WTC11 (cell line): ENCODE data around the gene TARBP1. TPM values are rescaled to one million over a fixed set of nuclear protein-coding genes. Genes with fewer than 3 reads are reported as not detected.

ENCODE experiments used
- ATAC-seq: fragments of 200-7000 bp; cut with Tn5 transposase; 2 replicates; pipeline ENCODE4 v1.10.0; 2021; ENCODE audit warnings: mild to moderate bottlenecking, moderate library complexity
- CTCF ChIA-PET: fragments of 300-600 bp; sonication (Branson Sonifier 250); formaldehyde crosslinking; loops from one replicate; lab custom pipeline; 2021; ENCODE audit warnings: antibody characterized with exemption; lab: Charles Lee
- POLR2A ChIA-PET: fragments of 350-600 bp; sonication (Branson Sonifier 250); formaldehyde crosslinking; loops from one replicate; lab custom pipeline; 2021; ENCODE audit warnings: antibody characterized with exemption; lab: Charles Lee
- DNase-seq: peaks from one replicate; pipeline ENCODE4 v3.0.0; 2021; ENCODE audit warnings: low spot score
- H3K27ac Mint-ChIP-seq: 2 replicates; pipeline ENCODE4 v1.8.0; 2021; ENCODE audit warnings: mixed read lengths
- H3K27me3 Mint-ChIP-seq: 2 replicates; pipeline ENCODE4 v1.8.0; 2021; ENCODE audit warnings: low read depth, mild to moderate bottlenecking, moderate library complexity, mixed read lengths
- H3K36me3 Mint-ChIP-seq: 2 replicates; pipeline ENCODE4 v1.8.0; 2021; ENCODE audit warnings: mixed read lengths
- H3K4me1 Mint-ChIP-seq: 2 replicates; pipeline ENCODE4 v1.8.0; 2022; ENCODE audit warnings: mixed read lengths
- H3K4me3 Mint-ChIP-seq: 2 replicates; pipeline ENCODE4 v1.8.0; 2021; ENCODE audit warnings: mild to moderate bottlenecking, moderate library complexity, mixed read lengths
- H3K9me3 Mint-ChIP-seq: 2 replicates; pipeline ENCODE4 v1.8.0; 2021; ENCODE audit warnings: mixed read lengths
- CBFB ChIP-seq: sonication (generic); formaldehyde crosslinking; IDR thresholded peaks from 2 replicates; pipeline ENCODE4 v1.8.1; 2022; ENCODE audit warnings: mild to moderate bottlenecking, low read depth, missing genetic modification reagents
- CREB1 ChIP-seq: sonication (generic); formaldehyde crosslinking; IDR thresholded peaks from 2 replicates; pipeline ENCODE4 v1.8.0; 2023; ENCODE audit warnings: mild to moderate bottlenecking, missing genetic modification reagents
- CREM ChIP-seq: sonication (generic); formaldehyde crosslinking; IDR thresholded peaks from 2 replicates; pipeline ENCODE4 v1.8.1; 2022; ENCODE audit warnings: mild to moderate bottlenecking, missing genetic modification reagents, moderate library complexity
- ERG ChIP-seq: fragments of 250-450 bp; sonication (Bioruptor Pico); IDR thresholded peaks from 2 replicates; pipeline ENCODE4 v1.8.0; 2021; ENCODE audit warnings: mild to moderate bottlenecking
- FOXK1 ChIP-seq: sonication (generic); formaldehyde crosslinking; IDR thresholded peaks from 2 replicates; pipeline ENCODE4 v1.8.0; 2022; ENCODE audit warnings: mild to moderate bottlenecking, moderate library complexity, missing genetic modification reagents
- GABPB1 ChIP-seq: sonication (generic); formaldehyde crosslinking; IDR thresholded peaks from 2 replicates; pipeline ENCODE4 v1.8.1; 2023; ENCODE audit warnings: mild to moderate bottlenecking, missing genetic modification reagents
- HMGA2 ChIP-seq: fragments of 250-450 bp; sonication (Bioruptor Pico); IDR thresholded peaks from 2 replicates; pipeline ENCODE4 v1.4.0; 2021; ENCODE audit warnings: mild to moderate bottlenecking, moderate library complexity
- MYBL2 ChIP-seq: sonication (generic); formaldehyde crosslinking; IDR thresholded peaks from 2 replicates; pipeline ENCODE4 v1.8.1; 2023; ENCODE audit warnings: mild to moderate bottlenecking, moderate library complexity, missing genetic modification reagents
- NR1H2 ChIP-seq: sonication (generic); formaldehyde crosslinking; IDR thresholded peaks from 2 replicates; pipeline ENCODE4 v1.9.0; 2021; ENCODE audit warnings: mild to moderate bottlenecking, moderate library complexity, missing genetic modification reagents
- NR3C1 ChIP-seq: sonication (generic); formaldehyde crosslinking; conservative IDR thresholded peaks from 2 replicates; pipeline ENCODE4 v1.8.1; 2023; ENCODE audit warnings: low read depth, mild to moderate bottlenecking, missing genetic modification reagents
- PREB ChIP-seq: sonication (generic); formaldehyde crosslinking; IDR thresholded peaks from 2 replicates; pipeline ENCODE4 v1.8.1; 2022; ENCODE audit warnings: mild to moderate bottlenecking, missing genetic modification reagents, moderate library complexity, borderline replicate concordance
- RELA ChIP-seq: sonication (generic); formaldehyde crosslinking; IDR thresholded peaks from 2 replicates; pipeline ENCODE4 v1.8.1; 2022; ENCODE audit warnings: missing genetic modification reagents, mild to moderate bottlenecking, borderline replicate concordance
- RORB ChIP-seq: fragments of 250-450 bp; sonication (Bioruptor Pico); IDR thresholded peaks from 2 replicates; pipeline ENCODE4 v1.9.0; 2021; ENCODE audit warnings: mild to moderate bottlenecking
- SP1 ChIP-seq: sonication (generic); formaldehyde crosslinking; conservative IDR thresholded peaks from 2 replicates; pipeline ENCODE4 v1.8.1; 2022; ENCODE audit warnings: missing genetic modification reagents
- USF2 ChIP-seq: sonication (generic); formaldehyde crosslinking; IDR thresholded peaks from 2 replicates; pipeline ENCODE4 v1.8.1; 2023; ENCODE audit warnings: mild to moderate bottlenecking, missing genetic modification reagents, moderate library complexity
- ZBTB43 ChIP-seq: sonication (generic); formaldehyde crosslinking; IDR thresholded peaks from 2 replicates; pipeline ENCODE4 v1.8.1; 2023; ENCODE audit warnings: mild to moderate bottlenecking, missing genetic modification reagents
- ZNF232 ChIP-seq: sonication (generic); formaldehyde crosslinking; IDR thresholded peaks from 2 replicates; pipeline ENCODE4 v1.8.0; 2022; ENCODE audit warnings: mild to moderate bottlenecking, missing genetic modification reagents
- ZNF281 ChIP-seq: sonication (generic); formaldehyde crosslinking; IDR thresholded peaks from 2 replicates; pipeline ENCODE4 v1.8.0; 2023; ENCODE audit warnings: mild to moderate bottlenecking, missing genetic modification reagents
- ZNF425 ChIP-seq: fragments of 250-450 bp; sonication (Bioruptor Pico); conservative IDR thresholded peaks from 2 replicates; pipeline ENCODE4 v1.9.0; 2021; ENCODE audit warnings: mild to moderate bottlenecking
- ZSCAN18 ChIP-seq: fragments of 250-450 bp; sonication (Bioruptor Pico); IDR thresholded peaks from 2 replicates; pipeline ENCODE4 v2.1.2; 2022; ENCODE audit warnings: mild to moderate bottlenecking, moderate library complexity
- total RNA-seq: library from RNA; stranded (reverse); gene quantifications from 3 replicates; pipeline ENCODE4 v1.2.3, GENCODE V29; 2021

TARBP1 gene
- total RNA-seq, 1 experiment from 2014 or later, result 24.0 TPM

GRCh38 chr1:234460652-234461051, 18.3 kb downstream of the TARBP1 start (continued):
- no peak for TF ChIP-seq HMGA2 (CRISPR knock-in tag)
- TF ChIP-seq USF2 (CRISPR knock-in tag), result no peak
- TF ChIP-seq CREM, result no peak
- TF ChIP-seq FOXK1 (CRISPR knock-in tag), result no peak
- TF ChIP-seq ZNF281 (CRISPR knock-in tag), result no peak

GRCh38 chr1:234458352-234459017, 20.5 kb downstream of the TARBP1 start:
- ChIA-PET CTCF (no interaction called here), POLR2A (no interaction called here)
- no peak for TF ChIP-seq ZSCAN18
- no peak for TF ChIP-seq RORB (CRISPR knock-in tag)
- TF ChIP-seq PREB (CRISPR knock-in tag), result no peak
- no peak for TF ChIP-seq RELA (CRISPR knock-in tag)
- no peak for TF ChIP-seq ERG (CRISPR knock-in tag)
- TF ChIP-seq GABPB1 (CRISPR knock-in tag), result no peak
- TF ChIP-seq NR1H2 (CRISPR knock-in tag), result no peak
- TF ChIP-seq HMGA2 (CRISPR knock-in tag), result no peak
- TF ChIP-seq NR3C1 (CRISPR knock-in tag), result no peak
- no peak for TF ChIP-seq ZNF425 (CRISPR knock-in tag)
- no peak for TF ChIP-seq CBFB
- no peak for TF ChIP-seq ZNF281 (CRISPR knock-in tag)
- no peak for TF ChIP-seq CREB1
- no peak for TF ChIP-seq SP1 (CRISPR knock-in tag)
- TF ChIP-seq ZNF232 (CRISPR knock-in tag), result no peak
- no peak for TF ChIP-seq ZBTB43 (CRISPR knock-in tag)
- no peak for TF ChIP-seq MYBL2 (CRISPR knock-in tag)
- no peak for ATAC-seq
- H3K27me3 Mint-ChIP-seq, result no peaks in the 10 kb centered on the region
- peaks cover 15% of the 10 kb centered on the region for H3K36me3 Mint-ChIP-seq
- no peaks in the 10 kb centered on the region for H3K4me1 Mint-ChIP-seq
- no peak overlapping the region for H3K4me3 Mint-ChIP-seq
- no peak for DNase-seq
- no peak overlapping the region for H3K27ac Mint-ChIP-seq
- H3K9me3 Mint-ChIP-seq, result no peaks in the 10 kb centered on the region
